Fibroblast of skin of right quadriceps (primary cell): ENCODE measurements around the gene PCMTD2.
A peak's percentile ranks its signal among the peaks of the same experiment; 100 is the strongest.
"Not testable (repeated sequence)": the region's sequence is repeated elsewhere in the genome, so short reads cannot be mapped to it uniquely, and the experiment has no call there.

ENCODE experiments used
- DNase-seq: peaks from one replicate; pipeline ENCODE4 v3.0.0-alpha.2; 2013

The PCMTD2 gene

DNA sequence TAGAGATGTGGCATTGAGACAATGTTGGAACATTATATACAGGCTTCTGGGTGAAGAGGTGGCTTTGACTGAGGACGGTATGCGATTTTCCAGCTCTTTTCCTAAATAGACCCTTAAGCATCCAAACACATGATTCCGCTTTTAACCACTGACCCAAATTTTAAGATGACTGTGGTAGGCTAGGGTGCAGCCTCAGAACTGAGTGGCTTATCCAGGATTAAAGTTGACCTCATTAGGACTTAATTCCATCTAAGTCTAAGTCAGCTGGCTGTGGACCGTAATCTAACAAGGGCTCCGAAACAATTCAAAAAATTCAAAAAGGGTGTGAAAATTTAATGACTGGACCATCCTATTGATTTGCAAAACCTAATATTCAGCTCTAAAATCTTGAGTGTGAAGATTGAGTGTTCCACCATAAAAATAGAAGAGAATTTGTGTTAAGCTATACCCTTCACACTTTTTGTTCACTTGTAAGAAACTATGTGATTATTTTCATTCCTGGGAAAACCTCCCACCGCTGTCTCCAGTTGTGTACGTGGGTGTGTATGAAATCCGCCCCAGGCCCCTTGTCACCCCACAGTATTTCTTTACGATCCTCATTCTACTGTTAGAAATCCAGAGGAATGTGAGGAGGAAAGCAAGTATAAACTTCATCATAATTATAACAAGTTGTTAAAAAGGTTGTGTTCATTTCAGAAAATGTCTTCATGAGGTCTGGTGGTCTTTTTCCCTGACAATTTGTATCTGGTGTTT, 2.7 kb downstream of the PCMTD2 start:
- no peak for DNase-seq

DNA sequence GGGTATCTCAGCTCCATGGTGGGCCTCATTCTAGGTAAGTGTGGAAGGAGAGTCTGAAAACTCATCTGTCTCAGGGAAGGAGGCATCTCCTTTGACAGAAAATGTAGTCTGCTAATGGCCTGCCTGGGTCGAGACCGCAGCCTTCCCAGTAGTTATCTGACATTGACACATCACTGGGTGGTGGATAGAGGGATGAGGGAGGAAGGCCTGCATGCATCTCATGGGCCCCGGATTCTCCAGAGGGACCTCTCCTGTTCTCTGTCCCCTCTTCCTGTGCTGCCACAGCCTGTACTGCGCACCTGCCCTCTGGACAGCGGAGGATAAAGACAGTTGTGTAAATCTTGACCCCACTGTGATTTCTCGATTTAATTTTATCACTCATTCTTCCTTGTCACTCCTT, 4.7 kb downstream of the PCMTD2 start:
- no peak for DNase-seq

DNA sequence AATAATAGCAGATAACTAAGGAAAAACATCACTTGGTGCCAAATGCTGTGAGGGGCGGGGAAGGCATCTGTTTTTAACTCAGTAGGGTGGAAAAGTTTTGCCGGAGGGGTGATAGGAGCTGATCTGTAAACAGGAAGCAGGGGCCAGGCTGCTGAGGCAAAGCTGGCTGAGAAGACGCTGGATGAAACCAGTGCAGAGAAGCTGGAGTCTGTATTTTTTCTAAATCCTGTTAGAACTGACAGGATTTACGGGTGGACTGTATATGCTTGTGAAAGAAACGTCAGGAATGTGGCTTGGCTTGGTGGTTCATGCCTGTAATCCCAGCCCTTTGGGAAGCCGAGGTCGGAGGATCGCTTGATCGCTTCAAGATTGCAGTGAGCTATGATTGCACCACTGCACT, 5.6 kb downstream of the PCMTD2 start:
- DNase-seq, result peak; percentile 73

DNA sequence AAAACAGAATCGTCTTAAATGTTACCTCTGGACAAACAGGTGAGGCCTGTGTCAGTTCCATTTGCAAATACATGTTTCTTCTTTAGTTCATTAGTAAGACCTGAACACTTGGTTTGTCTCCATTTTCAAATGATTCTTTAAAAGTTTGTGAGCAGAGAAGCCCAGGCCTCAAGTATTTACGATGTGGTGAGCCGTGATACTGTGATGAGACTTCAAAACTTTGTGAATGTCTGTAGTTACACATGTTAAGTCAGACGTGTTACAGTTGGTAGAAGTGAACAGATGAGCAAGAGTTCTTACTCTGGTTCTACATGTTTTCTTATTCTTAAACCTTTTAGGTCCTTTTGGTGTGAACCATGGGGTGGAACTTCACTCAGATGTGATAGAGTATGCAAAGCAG, 8.5 kb downstream of the PCMTD2 start:
- no peak for DNase-seq

DNA sequence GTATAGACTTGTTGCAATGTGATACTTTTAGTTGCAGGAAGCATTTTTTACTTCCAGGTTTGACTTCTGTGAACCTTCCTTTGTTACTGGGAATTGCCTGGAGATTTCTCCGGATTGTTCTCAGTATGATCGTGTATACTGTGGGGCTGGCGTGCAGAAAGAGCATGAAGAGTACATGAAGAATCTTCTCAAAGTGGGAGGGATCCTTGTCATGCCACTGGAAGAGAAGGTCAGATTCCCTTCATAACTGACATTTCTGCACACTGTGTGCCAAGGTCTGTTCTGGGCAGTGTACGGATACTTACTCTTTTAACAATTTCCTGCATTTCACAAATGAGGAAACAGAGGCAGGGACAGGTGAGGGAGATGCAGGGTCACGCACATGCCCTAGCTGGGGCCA, 9.7 kb downstream of the PCMTD2 start:
- no peak for DNase-seq

DNA sequence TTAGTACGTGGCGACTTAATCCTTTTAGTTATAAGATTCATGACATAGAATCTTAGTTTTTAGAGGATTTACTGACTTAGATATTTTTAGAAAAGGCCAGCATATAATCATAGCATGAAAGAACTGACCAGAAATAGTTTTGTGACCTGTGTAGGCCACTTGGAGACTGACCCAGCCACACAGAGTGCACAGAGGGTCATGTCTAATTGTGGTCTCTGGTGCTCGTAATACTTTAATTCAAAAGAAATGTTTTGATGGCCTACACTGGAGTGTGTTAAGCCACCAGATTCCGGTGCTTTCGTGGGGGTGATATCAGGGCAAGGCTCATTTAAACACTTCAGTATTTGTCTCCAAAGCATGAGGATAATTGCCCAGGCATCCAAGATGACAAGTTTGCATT, 11.4 kb downstream of the PCMTD2 start:
- DNase-seq, result no peak

DNA sequence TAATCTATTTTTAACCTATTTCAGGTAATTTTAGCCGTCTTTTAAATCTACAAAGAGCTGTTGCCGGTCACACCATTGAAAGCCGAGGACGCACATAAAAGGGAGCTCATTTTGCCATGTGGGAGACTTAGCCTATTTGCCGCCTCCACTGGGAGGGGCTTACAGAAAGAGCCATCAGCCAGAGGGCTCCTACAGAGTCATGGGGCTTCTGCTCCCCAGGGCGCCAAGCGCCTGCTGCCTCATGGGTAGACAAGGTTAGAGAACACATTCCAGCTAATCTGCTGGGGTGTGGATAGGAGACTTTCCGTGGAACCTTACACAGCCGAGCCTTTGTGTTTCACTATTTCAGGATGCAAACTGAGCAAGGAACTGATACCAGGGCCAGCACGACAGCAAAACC, 12.6 kb downstream of the PCMTD2 start:
- DNase-seq, result no peak

DNA sequence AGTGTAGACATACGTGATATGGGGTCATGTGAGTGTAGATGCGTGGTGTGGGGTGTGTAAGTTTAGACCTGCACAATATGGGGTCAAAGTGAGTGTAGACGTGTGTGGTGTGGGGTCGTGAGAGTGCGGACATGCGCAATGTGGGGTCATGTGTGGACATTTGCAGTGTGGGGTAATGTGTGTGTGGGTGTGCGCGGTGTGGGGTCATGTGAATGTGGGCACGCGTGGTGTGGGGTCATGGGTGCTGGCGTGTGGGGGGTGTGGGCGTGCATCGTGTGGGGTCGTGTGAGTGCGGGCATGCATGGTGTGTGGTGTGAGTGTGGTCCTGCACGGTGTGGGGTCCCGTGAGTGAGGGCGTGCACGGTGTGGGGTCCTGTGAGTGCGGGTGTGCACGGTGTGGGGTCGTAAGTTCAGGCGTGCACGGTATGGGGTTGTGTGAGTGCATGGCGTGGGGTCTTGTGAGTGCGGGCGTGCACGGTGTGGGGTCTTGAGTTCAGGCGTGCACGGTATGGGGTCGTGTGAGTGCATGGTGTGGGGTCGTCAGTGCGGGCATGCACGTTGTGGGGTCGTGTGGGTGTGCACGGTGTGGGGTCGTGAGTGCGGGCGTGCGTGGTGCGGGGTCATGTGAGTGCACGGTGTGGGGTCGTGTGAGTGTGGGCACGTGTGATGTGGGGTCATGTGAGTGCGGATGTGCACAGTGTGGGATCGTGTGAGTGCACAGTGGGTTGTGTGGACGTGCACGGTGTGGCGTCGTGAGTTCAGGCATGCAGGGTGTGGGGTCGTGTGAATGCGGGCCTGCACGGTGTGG, 14.3 kb downstream of the PCMTD2 start:
- no peak for DNase-seq

DNA sequence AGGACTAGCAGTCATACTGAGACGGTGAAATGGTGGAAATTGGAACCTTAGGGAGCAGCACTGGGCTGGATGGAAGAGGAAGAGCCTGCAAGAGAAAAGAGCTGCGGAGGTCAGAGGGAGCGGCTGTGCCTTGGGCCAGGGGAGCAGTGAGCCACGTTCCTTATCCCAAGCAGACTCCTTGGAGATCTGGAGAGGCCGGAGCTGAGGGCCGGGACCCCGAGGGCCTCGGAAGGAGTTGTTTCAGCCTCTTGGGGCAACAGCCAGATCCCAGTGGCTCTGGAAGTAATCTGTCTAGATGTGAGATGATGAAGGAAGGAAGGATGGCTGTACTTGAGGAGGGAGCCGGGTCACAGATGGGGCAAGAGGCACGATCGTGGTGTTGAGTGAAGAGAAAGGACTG, 16.1 kb downstream of the PCMTD2 start:
- no peak for DNase-seq

DNA sequence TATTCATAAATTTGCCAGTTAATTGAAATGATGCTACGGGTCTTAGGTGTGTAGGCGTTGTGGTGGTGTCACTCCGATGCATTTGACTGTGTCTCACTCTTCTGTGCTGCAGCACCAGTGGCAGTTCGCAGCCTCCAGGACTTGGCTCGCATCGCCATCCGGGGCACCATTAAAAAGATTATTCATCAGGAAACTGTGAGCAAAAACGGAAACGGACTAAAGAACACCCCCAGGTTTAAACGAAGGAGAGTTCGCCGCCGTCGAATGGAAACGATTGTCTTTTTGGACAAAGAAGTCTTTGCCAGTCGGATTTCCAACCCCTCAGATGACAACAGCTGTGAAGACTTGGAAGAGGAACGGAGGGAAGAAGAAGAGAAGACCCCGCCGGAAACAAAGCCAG, 17.6 kb downstream of the PCMTD2 start:
- DNase-seq, result no peak

DNA sequence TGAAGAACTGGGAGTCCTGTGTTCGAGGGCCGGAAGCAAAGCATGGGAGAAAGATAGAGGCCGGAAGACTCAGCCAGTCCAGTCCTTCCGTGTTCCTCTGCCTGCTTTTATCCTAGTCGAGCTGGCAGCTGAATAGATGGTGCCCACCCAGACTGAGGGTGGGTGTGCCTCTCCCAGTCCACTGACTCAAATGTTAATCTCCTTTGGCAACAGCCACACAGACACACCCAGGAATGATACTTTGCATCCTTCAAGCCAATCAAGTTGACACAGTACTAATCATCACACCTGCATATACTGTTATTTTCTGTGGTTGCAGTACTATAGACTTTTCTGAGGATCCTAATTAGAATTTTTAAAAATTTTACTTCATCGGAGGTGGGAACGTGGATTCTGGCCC, 21.3 kb downstream of the PCMTD2 start:
- DNase-seq, result no peak

DNA sequence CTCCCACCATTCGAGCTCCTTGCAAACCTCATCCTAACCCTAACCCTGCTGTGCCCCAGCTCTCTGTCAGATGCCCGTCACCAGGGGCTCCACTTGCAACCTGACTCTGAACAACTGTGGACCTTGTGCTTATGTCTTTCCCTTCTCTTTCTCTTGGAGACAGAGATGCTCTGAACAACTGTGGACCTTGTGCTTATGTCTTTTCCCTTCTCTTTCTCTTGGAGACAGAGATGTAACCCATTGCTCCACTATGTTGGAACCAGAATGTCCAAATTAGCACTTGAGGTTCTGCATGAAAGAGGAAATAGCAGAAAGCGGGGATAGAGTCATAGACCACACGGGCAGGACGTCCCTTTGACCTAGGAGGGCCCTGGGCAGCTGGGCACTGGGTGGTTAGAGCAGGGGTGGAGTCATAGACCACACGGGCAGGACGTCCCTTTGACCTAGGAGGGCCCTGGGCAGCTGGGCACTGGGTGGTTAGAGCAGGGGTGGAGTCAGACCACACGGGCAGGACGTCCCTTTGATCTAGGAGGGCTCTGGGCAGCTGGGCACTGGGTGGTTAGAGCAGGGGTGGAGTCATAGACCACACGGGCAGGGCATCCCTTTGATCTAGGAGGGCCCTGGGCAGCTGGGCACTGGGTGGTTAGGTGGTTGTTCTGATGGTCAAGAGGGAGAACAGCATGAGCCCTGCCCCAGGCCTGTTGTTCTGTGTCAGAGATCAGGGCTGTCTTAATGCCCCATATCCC, 22.2 kb downstream of the PCMTD2 start:
- no peak for DNase-seq

DNA sequence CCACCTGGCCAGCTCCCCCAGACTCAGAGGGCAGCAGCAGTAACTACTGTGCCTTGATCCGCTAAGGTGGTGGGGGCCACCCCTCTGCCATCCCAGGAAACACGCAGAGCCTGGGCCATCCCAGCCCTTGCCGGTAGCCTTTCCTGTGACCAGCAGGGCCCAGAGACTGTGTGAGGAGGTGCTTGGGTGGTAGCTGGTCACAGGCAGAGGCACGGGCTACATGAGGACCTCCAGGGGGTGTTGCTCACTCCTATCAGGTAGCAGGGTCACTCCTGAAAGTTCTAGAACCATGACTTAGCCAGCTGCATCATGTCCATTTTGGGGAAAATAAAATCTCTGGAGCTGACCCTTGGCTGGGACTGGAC, 22.8 kb downstream of the PCMTD2 start:
- DNase-seq, result no peak

DNA sequence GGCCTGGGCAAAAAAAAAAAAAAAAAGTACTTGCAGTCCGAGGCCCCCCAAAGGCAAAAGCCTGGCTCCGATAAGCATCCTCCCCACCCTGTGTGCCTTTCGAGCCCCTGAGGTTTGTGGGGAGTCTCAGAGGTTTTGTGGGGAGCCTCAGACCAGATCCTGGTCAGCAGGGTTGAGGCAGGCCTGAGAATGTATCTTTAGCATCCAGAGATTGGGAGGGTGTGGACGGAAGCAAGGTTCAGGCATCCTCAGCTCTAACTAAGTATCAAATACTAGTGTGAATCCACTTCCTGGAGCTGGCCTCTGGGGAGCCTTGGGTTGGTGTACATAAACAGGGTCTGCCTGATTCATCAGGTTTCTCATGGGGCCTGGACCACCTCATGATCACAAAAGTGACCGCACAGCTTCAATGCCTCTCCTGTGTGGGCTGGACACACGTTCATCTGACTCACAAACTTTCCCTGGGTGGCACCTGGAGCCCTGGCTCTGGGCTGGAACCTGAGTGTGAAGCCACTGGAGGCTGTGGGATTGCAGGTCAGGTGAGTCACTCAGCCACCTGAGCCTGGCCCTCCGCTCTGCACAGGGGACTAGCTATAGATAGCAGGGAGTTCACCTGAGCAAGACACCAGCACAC, 24.4 kb downstream of the PCMTD2 start:
- no peak for DNase-seq

DNA sequence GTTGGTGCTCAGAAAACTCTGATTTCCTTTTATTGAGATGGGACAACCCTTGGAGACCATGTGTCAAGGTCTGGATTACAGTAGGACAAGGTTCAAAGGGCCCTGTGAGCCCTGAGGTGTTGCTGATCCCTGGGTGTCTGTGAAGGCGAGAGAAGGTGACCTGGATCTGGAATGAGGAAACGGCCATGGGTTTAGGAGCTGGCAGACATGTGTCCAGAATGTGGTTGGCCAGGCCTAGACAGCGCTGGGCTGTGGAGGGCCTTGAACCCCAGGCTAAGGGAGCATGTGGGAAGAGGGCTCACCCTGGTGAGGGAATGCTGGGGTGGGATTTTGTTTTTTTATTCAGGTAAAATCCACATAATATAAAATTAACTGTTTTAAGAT, 24.9 kb downstream of the PCMTD2 start:
- DNase-seq, result no peak

DNA sequence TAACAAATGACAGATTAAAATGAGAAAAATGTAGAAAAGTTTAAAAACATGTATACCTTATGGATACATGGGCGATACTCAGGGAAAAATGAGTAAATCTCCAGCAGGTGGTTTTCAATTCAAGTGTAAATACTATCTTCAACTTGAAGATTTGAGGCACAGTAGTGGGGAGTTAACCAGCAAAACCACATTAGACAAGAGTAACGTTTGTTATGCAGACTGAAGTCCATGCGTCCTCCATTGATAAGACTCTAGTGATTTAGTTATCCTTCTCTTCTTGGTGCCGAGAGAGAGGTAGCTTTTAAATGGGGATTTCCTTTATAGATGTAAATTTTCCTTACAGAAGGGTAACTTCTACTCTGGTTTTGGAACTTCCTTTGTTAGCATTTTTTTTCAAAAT, 28.1 kb downstream of the PCMTD2 start:
- no peak for DNase-seq

DNA sequence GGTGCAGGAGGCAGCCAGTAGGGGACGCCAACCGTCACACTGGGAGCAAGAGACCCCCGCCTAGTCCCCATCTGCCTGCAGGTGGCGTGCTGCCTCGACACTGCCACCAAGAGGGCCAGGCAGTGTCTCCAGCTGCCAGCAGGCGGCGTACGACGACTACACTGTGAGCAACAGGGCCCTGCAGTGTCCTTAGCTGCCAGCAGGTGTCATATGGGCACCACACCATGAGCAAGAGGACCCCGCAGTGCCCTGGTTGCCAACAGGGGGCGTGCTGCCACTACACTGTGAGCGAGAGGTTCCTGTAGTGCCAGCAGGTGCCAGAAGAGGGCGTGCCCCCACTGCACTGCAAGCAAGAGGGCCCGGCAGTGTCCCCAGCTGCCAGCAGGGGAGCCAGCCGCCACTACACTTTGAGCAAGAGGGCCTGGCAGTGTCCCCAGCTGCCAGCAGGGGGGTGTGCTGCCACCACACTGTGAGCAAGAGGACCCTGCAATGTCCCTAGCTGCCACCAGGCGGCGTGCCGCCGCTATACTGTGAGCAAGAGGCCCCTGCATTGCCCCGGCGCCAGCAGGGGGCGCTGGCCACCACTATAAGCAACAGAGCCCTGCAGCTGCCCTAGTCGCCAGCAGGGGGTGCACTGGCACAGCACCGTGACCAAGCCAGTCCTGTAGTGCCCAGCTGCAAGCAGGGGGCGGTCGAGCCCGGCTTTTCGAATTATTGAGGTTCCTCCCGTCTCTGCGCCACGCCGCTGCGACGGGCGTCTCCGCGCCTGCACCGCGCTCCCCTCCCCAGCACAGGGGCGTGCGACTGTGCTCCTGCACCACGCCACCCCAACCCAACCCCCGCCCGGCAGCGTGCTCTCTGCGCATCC, 30.3 kb downstream of the PCMTD2 start:
- peak; percentile 17 for DNase-seq

DNA sequence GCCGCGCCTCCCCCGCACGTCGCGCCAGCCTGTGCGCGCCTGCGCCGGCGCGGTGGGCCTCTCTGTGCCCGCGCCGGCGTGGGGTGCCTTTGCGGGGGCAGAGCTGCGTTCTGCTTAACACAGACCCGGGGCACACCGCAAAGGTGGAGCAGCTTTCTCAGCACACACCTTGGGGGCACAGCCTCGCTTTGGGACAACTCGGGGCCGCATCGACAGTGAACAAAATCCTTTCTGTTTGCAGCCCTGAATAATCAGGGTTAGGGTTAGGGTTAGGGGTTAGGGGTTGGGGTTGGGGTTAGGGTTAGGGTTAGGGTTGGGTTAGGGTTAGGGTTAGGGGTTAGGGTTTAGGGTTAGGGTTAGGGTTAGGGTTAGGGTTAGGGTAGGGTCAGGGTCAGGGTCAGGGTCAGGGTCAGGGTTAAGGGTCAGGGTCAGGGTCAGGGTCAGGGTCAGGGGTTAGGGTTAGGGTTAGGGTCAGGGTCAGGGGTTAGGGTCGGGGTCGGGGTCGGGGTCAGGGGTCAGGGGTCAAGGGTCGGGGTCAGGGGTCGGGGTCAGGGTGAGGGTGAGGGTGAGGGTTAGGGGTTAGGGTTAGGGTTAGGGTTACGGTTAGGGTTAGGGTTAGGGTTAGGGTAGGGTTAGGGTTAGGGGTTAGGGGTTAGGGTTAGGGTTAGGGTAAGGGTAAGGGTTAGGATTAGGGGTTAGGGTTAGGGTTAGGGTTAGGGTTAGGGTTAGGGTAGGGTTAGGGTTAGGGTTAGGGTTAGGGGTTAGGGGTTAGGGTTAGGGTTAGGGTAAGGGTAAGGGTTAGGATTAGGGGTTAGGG, 31.1 kb downstream of the PCMTD2 start:
- not testable (repeated sequence) for DNase-seq

DNA sequence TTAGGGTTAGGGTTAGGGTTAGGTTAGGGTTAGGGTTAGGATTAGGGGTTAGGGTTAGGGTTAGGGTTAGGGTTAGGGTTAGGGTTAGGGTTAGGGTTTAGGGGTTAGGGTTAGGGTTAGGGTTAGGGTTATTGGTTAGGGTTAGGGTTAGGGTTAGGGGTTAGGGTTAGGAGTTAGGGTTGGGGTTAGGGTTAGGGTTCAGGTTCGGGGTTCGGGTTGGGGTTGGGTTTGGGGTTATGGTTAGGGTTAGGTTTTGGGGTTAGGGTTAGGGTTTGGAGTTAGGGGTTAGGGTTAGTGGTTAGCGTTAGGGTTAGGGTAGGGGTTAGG, 31.7 kb downstream of the PCMTD2 start:
- DNase-seq, result not testable (repeated sequence)

DNA sequence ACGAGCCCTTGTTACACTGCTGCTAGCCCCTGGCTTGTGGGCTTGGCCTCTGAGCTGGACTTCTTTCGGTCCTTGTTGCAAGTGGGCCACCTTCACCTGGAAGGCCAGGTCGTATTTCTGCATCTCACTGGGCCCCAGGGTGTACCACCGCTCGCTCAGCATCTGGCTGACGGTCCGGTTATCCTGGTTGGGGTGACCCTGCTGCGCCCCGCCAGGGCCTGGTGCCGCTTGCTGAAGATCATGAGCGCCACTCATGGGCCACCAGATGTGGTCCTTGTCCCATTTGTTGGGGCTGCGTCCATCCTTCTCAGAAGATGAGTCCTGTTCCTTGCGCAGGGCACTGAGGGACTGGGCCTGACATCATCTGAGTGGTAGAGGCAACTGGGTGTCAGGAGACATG, 36.6 kb downstream of the PCMTD2 start:
- not testable (repeated sequence) for DNase-seq

DNA sequence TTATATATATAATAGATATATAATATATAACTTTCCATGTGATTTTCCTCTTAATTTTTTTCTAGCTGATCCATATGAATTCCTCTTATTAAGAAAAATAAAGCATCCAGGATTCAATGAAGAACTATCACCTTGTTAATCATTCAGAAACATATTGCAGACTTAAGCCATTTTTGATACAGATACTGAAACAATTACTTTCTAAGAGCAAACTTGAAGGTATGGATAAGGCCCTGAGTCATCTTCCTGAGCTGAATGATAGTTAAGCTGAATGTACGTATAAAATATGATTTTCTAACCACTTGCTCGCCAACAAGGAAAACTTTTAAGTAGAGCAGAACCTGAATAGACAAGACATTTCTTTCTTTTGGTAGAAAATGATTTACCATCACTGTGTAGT, 47.5 kb downstream of the PCMTD2 start:
- not testable (repeated sequence) for DNase-seq

DNA sequence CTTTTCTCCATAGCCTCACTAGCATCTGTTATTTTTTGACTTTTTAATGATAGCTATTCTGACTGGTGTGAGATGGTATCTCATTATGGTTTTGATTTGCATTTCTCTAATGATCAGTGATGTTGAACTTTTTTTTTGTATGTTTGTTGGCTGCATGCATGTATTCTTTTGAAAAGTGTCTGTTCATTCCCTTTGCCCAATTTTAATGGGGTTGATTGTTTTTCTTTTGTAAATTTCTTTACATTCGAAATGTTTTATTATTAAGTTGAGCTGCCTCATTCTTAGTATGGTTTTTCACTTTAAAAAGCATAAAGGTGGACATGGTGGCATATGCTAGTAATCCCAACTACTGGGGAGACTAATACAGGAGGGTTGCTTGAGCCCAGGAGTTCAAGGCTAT, 58.2 kb downstream of the PCMTD2 start:
- not testable (repeated sequence) for DNase-seq
